ENCODE measurements around the gene RASGEF1B.

- TF ChIP-seq CTCF (IDR thresholded peaks at IDR 0.05) (no peak), POLR2A (IDR thresholded peaks at IDR 0.05) (peak in 1 of 4 donors; percentile 17), EP300 (IDR thresholded peaks at IDR 0.05) (no peak)
These were observed at the start of gene RASGEF1B for GRCh38 chr4:81471588-81472280.
